ENCODE measurements around the gene SEPTIN10. TPM values are rescaled to one million over a fixed set of nuclear protein-coding genes. Genes with fewer than 3 reads are reported as not detected.

Gene SEPTIN10
- total and polyA plus RNA-seq, 2 of the 8 experiments (the other 6 are each of a cell fraction or from before 2014, with no cell fraction given) = 23.7 to 101 TPM

DNA sequence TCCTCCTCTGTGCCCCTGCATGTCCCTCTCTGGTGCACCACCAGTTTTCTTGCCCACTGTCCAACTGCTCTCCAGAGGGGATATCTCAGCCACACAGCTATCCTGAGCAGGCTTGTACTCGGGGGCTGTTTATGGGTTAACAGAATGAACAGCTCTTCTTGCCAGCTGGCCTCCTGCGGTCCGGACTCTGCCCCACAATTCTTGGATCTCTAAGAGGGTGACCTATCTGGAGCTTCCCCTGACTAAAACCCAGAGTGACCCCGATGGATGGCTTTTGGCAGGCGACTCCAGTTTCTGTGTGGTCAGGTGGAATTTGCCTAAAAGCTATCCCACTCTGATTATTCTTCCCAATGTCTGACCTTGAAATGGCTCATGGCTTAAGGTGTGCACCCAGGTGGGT, 9.5 kb upstream of the SEPTIN10 start:
- Histone ChIP-seq H4K20me1 (replicated peaks in 1 of 2; ENCODE audit: control insufficient read depth in 1 of 2, insufficient read depth in 2 of 2, low read length in 2 of 2) (no peaks in the 10 kb centered on the region), H3K27ac (ENCODE audit: low read depth, low read length) (no peak overlapping the region), H2BK15ac (ENCODE audit: low read length) (no peak overlapping the region), H3K36me3 (ENCODE audit: control insufficient read depth in 2 of 4, insufficient read depth in 4 of 4, low read length in 3 of 4) (no peaks in the 10 kb centered on the region), H2BK5ac (ENCODE audit: low read depth, low read length) (no peak overlapping the region), H2BK12ac (ENCODE audit: low read depth, low read length) (no peak overlapping the region), H2BK120ac (replicated peaks; ENCODE audit: low read depth, low read length) (no peak overlapping the region), H3K79me2 (ENCODE audit: control insufficient read depth in 1 of 2, insufficient read depth in 2 of 2, low read length in 2 of 2) (no peaks in the 10 kb centered on the region), H4K8ac (ENCODE audit: extremely low read depth, insufficient read depth, low read length) (no peak overlapping the region), H3K9me3 (ENCODE audit: insufficient read depth in 2 of 2, low read depth in 1 of 2, low read length in 1 of 2) (no peaks in the 10 kb centered on the region), H2AK5ac (ENCODE audit: low read depth, low read length) (no peak overlapping the region), H4K5ac (ENCODE audit: insufficient read length, low read depth, low read length) (no peak overlapping the region), H3K23me2 (ENCODE audit: low read depth, low read length) (no peaks in the 10 kb centered on the region), H3K14ac (ENCODE audit: insufficient read length) (no peak overlapping the region), H3K18ac (ENCODE audit: extremely low read depth, low read length) (no peak overlapping the region), H3K23ac (ENCODE audit: insufficient read length) (no peak overlapping the region), H4K91ac (replicated peaks; ENCODE audit: insufficient read length, low read length) (no peak overlapping the region), H3K4me1 (replicated peaks in 1 of 4; ENCODE audit: control insufficient read depth in 3 of 4, insufficient read depth in 4 of 4, low read length in 3 of 4) (no peaks in the 10 kb centered on the region), H3K4ac (replicated peaks; ENCODE audit: insufficient read length, low read depth, low read length) (no peak overlapping the region), H3K56ac (replicated peaks; ENCODE audit: insufficient read length, low read depth, low read length) (no peak overlapping the region), H3K27me3 (replicated peaks in 1 of 4; ENCODE audit: control insufficient read depth in 3 of 4, extremely low read depth in 1 of 4, insufficient read depth in 3 of 4, low read length in 3 of 4) (no peaks in the 10 kb centered on the region), H3K4me3 (ENCODE audit: extremely low read depth in 1 of 4, insufficient read depth in 2 of 4, low read depth in 3 of 4, low read length in 4 of 4) (no peak overlapping the region), H3K9ac (replicated peaks in 1 of 4; ENCODE audit: extremely low read depth in 1 of 4, low read depth in 3 of 4, low read length in 3 of 4) (no peak overlapping the region), H2BK20ac (ENCODE audit: low read length) (no peak overlapping the region), H3K79me1 (ENCODE audit: low read depth, low read length) (no peaks in the 10 kb centered on the region), H3K4me2 (ENCODE audit: insufficient read depth in 1 of 2, low read depth in 2 of 2, low read length in 2 of 2) (no peak overlapping the region), H2AFZ (ENCODE audit: low read length) (no peak overlapping the region)
- DNase-seq (ENCODE audit: low read depth in 1 of 2, low spot score in 2 of 2) = no peak
- ChIA-PET CTCF (ENCODE audit: partially characterized antibody) (interaction anchor here (0.6 to 3.7 kb wide), 2 partner anchors 16 to 77 kb away, joined by 3 to 15 read pairs; no protein-coding TSS in a partner anchor), POLR2A (ENCODE audit: partially characterized antibody) (interaction anchor here (3.6 kb wide), 1 partner anchor 9 kb away, joined by 19 read pairs; the partner anchor contains the start of genes SEPTIN10 and SOWAHC)
- FAIRE-seq = no peak
- 90% methylated on average over 5 of the region's 5 CpGs; no CpG with 5 or more reads in 1 of the 2 experiments for WGBS, 2 experiments (ENCODE audit: extremely low coverage in 1 of 2, insufficient coverage in 1 of 2, insufficient read length in 1 of 2, insufficient replicate concordance in 2 of 2, low coverage in 1 of 2, low lambda C conversion rate in 2 of 2, missing lambda C conversion rate in 1 of 2)
- no peak for TF ChIP-seq POU5F1 (IDR thresholded peaks at IDR 0.05; ENCODE audit: low read depth, low read length)
- TF ChIP-seq FOSL1 (IDR thresholded peaks at IDR 0.05; ENCODE audit: insufficient read depth, low read depth, low read length) = no peak
- TF ChIP-seq, protein P1, sequence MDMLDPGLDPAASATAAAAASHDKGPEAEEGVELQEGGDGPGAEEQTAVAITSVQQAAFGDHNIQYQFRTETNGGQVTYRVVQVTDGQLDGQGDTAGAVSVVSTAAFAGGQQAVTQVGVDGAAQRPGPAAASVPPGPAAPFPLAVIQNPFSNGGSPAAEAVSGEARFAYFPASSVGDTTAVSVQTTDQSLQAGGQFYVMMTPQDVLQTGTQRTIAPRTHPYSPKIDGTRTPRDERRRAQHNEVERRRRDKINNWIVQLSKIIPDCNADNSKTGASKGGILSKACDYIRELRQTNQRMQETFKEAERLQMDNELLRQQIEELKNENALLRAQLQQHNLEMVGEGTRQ (IDR thresholded peaks at IDR 0.05; ENCODE audit: low read length) = no peak
- TF ChIP-seq KDM1A (IDR thresholded peaks at IDR 0.05; ENCODE audit: borderline replicate concordance, low read length) = no peak
- TF ChIP-seq SP2 (IDR thresholded peaks at IDR 0.05; ENCODE audit: low read length) = no peak
- TF ChIP-seq EGR1 (IDR thresholded peaks at IDR 0.05; ENCODE audit: borderline replicate concordance, low read depth, low read length) = no peak
- no peak for TF ChIP-seq RNF2 (IDR thresholded peaks at IDR 0.05; ENCODE audit: borderline replicate concordance, low read depth, low read length, missing control alignments, poor library complexity, severe bottlenecking)
- TF ChIP-seq POLR2A (IDR thresholded peaks at IDR 0.05; ENCODE audit: control extremely low read depth in 1 of 2, low read depth in 2 of 2, low read length in 2 of 2) = no peak
- TF ChIP-seq SUZ12 (IDR thresholded peaks at IDR 0.05; ENCODE audit: low read length) = no peak
- no peak for TF ChIP-seq ZNF274 (IDR thresholded peaks at IDR 0.05; ENCODE audit: borderline replicate concordance, extremely low read depth, low read length)
- TF ChIP-seq MAFK (IDR thresholded peaks at IDR 0.05; ENCODE audit: low read depth, low read length) = no peak
- TF ChIP-seq HDAC6 (IDR thresholded peaks at IDR 0.05; ENCODE audit: low read depth, low read length) = no peak

Data from H1 (cell line).